GM19023 (cell line): ENCODE measurements around the gene TEX38.

Experiments used
- ATAC-seq: cut with Tn5 transposase; IDR thresholded peaks from one replicate; pipeline ENCODE4 v1.9.1; 2021; ENCODE audit warnings: mild to moderate bottlenecking, moderate library complexity; ENCODE audit not compliant: unreplicated experiment

TEX38 gene

DNA sequence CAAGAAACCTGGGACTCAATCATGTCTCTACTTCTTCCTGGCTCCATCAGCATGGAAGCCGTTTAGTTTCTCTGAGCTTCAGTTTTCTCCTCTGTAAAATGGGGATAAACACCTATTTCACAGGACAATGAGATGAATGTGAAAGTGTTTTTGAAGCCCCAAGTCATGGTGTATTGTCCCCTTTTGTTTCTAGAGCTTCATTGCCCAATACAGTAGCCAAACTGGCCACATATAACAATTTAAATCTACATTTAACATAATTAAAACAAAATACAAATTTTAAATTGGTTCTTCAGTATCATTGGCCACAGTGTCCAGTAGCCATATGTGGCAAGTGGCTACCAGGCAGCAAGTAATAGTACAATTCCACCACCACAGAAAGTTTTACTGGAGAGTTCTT is 49.5 kb downstream of the TEX38 start:
- no peak for ATAC-seq

DNA sequence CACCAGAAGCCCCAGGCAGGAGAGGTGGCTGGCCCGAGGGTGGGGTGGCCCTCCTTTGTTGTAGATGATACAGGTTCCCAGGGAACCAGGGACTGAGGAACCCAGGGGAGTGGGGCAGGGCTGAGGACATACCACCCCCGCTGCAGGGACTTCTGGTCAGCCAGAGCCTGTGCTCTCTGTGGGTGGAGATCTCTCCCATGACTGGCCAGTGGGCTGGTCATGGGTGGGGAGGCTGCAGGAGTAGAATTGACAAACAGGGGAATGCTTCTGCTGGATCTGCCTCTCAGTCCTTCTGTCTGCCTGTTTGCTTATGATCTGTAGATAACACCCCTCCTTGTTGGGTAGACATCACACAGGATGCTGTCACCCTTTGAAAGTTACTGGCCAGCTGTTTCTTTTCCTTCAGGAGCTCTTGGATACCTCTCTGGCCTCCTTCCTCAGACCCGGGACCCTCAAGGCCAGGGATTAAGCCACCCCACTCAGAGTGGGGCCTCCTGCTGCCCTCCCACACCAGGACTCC is 50.1 kb downstream of the TEX38 start:
- no peak for ATAC-seq
